Stimulated activated CD8-positive, alpha-beta memory T cell treated with anti-CD3 and anti-CD28 coated beads, Interleukin-7, amount 100 ng/mL, for 4 hours (primary cell): ENCODE data around the gene FUBP1.
"Not testable (repeated sequence)": the region's sequence is repeated elsewhere in the genome, so short reads cannot be mapped to it uniquely, and the experiment has no call there.

Source experiments
- DNase-seq, 2 donors: peaks; one replicate each; pipeline ENCODE4 v3.0.0-alpha.2; 2020; ENCODE audit warnings: low read depth in 2 of 2

FUBP1 gene

GRCh38 chr1:77989744-77990143 is 10.9 kb upstream of the FUBP1 start:
- no peak for DNase-seq

- DNase-seq: no peak
Measured at GRCh38 chr1:77987919-77988318, 9.0 kb upstream of the FUBP1 start.

- DNase-seq: no peak
Measured at GRCh38 chr1:77986810-77987209, 7.9 kb upstream of the FUBP1 start.

- DNase-seq: no peak
Measured at GRCh38 chr1:77984629-77985028, 5.8 kb upstream of the FUBP1 start.

GRCh38 chr1:77983997-77984355 is 5.1 kb upstream of the FUBP1 start:
- DNase-seq: no peak

- DNase-seq: not testable (repeated sequence)
Measured at GRCh38 chr1:77983352-77983996, 4.6 kb upstream of the FUBP1 start.

- DNase-seq: peak; percentile 59 to 75
Measured at GRCh38 chr1:77978293-77978968, 441 bp downstream of the FUBP1 start.

GRCh38 chr1:77977989-77978292 is 931 bp downstream of the FUBP1 start:
- DNase-seq: no peak

GRCh38 chr1:77976433-77977076 is 2.3 kb downstream of the FUBP1 start:
- no peak for DNase-seq

- DNase-seq: no peak
Measured at GRCh38 chr1:77975907-77976306, 3.0 kb downstream of the FUBP1 start.

- no peak for DNase-seq
Measured at GRCh38 chr1:77975386-77975785, 3.5 kb downstream of the FUBP1 start.

GRCh38 chr1:77972080-77972479 is 6.8 kb downstream of the FUBP1 start:
- DNase-seq: no peak

GRCh38 chr1:77970192-77970591 is 8.7 kb downstream of the FUBP1 start:
- no peak for DNase-seq

GRCh38 chr1:77966291-77966690 is 12.6 kb downstream of the FUBP1 start:
- DNase-seq: no peak

- DNase-seq: no peak
Measured at GRCh38 chr1:77961392-77961791, 17.5 kb downstream of the FUBP1 start.

- no peak for DNase-seq
Measured at GRCh38 chr1:77958850-77959249, 20.0 kb downstream of the FUBP1 start.

GRCh38 chr1:77958391-77958790 is 20.5 kb downstream of the FUBP1 start:
- no peak for DNase-seq

- DNase-seq: no peak
Measured at GRCh38 chr1:77956464-77956863, 22.4 kb downstream of the FUBP1 start.

GRCh38 chr1:77955709-77956108 is 23.2 kb downstream of the FUBP1 start:
- no peak for DNase-seq

GRCh38 chr1:77954521-77954920 is 24.4 kb downstream of the FUBP1 start:
- DNase-seq: no peak

GRCh38 chr1:77953907-77954306 is 25.0 kb downstream of the FUBP1 start:
- DNase-seq: no peak

- no peak for DNase-seq
Measured at GRCh38 chr1:77951328-77951727, 27.5 kb downstream of the FUBP1 start.

- DNase-seq: no peak
Measured at GRCh38 chr1:77950873-77951272, 28.0 kb downstream of the FUBP1 start.
